Measurements from ENCODE around the gene ANP32A.
"Not testable (repeated sequence)": the region's sequence is repeated elsewhere in the genome, so short reads cannot be mapped to it uniquely, and the experiment has no call there.

Gene ANP32A

DNA sequence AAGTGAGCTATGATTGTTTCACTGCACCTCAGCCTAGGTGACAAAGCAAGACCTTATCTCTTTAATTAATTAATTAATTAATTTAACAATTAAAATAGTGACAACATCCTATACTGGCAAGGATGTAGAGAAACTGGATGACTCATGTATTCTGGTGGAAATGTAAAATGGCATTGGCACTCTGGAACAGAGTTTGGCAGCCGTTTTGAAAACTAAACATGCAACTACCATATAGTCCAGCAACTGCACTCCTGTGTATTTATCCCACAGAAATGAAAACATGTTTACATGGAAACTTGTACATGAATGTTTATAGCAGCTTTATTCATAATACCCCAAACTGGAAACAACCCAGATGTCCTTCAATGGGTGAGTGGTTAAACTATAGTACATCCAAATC is 56.6 kb downstream of the ANP32A start:
- H3K79me1 ChIP-seq (ENCODE audit: low read length) = no peaks in the 10 kb centered on the region
- no peak overlapping the region for H3K18ac ChIP-seq (ENCODE audit: low read length)
- H3K9ac ChIP-seq (ENCODE audit: low read length) = no peak overlapping the region
- no peaks in the 10 kb centered on the region for H3K36me3 ChIP-seq (ENCODE audit: control insufficient read depth, insufficient read depth, low read length)
- no peak overlapping the region for H4K8ac ChIP-seq (ENCODE audit: low read depth, low read length)
- H3K4me3 ChIP-seq (ENCODE audit: low read length) = no peak overlapping the region
- no peak overlapping the region for H3K4me2 ChIP-seq (ENCODE audit: low read length)
- H3K56ac ChIP-seq (ENCODE audit: low read length) = no peak overlapping the region
- no peak overlapping the region for H2BK5ac ChIP-seq (ENCODE audit: low read length)
- H3K79me2 ChIP-seq (ENCODE audit: control insufficient read depth, insufficient read depth, low read length) = no peaks in the 10 kb centered on the region
- H3K27ac ChIP-seq (ENCODE audit: low read depth, low read length) = no peak overlapping the region
- H2BK15ac ChIP-seq (replicated peaks; ENCODE audit: low read depth) = no peak overlapping the region
- no peak overlapping the region for H3K23ac ChIP-seq (ENCODE audit: low read length)
- H3K4ac ChIP-seq (ENCODE audit: low read depth, low read length) = no peak overlapping the region
- WGBS (ENCODE audit: extremely low coverage, insufficient coverage, low lambda C conversion rate) = no CpG with 5 or more reads among the region's 1 CpG
- no peak overlapping the region for H2AK5ac ChIP-seq (ENCODE audit: low read length)
- no peaks in the 10 kb centered on the region for H3K4me1 ChIP-seq (ENCODE audit: control insufficient read depth, low read depth, low read length)
- H4K5ac ChIP-seq (ENCODE audit: low read length) = no peak overlapping the region
- no peaks in the 10 kb centered on the region for H3K27me3 ChIP-seq (ENCODE audit: insufficient read depth, low read length, poor library complexity)
- no peak overlapping the region for H2BK120ac ChIP-seq (ENCODE audit: low read depth, low read length)
- no peak for DNase-seq

DNA sequence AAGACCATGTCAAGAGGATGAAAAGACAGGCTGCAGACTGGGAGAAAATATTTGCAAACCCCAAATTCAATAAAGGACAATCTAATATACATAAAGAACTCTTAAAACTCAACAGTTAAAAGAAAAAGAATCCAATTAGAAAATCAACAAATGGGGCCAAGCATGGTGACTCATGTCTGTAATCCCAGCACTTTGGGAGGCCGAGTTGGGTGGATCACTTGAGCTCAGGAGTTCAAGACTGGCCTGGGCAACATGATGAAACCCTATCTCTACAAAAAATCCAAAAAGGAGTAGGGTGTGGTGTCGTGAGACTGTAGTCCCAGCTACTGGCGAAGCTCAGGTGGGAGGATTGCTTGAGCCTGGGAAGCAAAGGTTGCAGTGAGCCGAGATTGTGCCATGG is 57.6 kb downstream of the ANP32A start:
- no peak for DNase-seq
- WGBS (ENCODE audit: extremely low coverage, insufficient coverage, low lambda C conversion rate) = no CpG with 5 or more reads among the region's 4 CpGs
- Histone ChIP-seq H3K23ac (ENCODE audit: low read length) (no peak overlapping the region), H3K18ac (ENCODE audit: low read length) (no peak overlapping the region), H3K9ac (ENCODE audit: low read length) (no peak overlapping the region), H2AK5ac (ENCODE audit: low read length) (no peak overlapping the region), H4K5ac (ENCODE audit: low read length) (no peak overlapping the region), H3K4ac (ENCODE audit: low read depth, low read length) (no peak overlapping the region), H4K8ac (ENCODE audit: low read depth, low read length) (no peak overlapping the region), H3K4me1 (ENCODE audit: control insufficient read depth, low read depth, low read length) (no peaks in the 10 kb centered on the region), H3K4me2 (ENCODE audit: low read length) (no peak overlapping the region), H3K27ac (ENCODE audit: low read depth, low read length) (no peak overlapping the region), H3K4me3 (ENCODE audit: low read length) (no peak overlapping the region), H3K79me1 (ENCODE audit: low read length) (no peaks in the 10 kb centered on the region), H2BK120ac (ENCODE audit: low read depth, low read length) (no peak overlapping the region), H3K36me3 (ENCODE audit: control insufficient read depth, insufficient read depth, low read length) (no peaks in the 10 kb centered on the region), H2BK15ac (replicated peaks; ENCODE audit: low read depth) (no peak overlapping the region), H3K56ac (ENCODE audit: low read length) (no peak overlapping the region), H3K27me3 (ENCODE audit: insufficient read depth, low read length, poor library complexity) (no peaks in the 10 kb centered on the region), H2BK5ac (ENCODE audit: low read length) (no peak overlapping the region), H3K79me2 (ENCODE audit: control insufficient read depth, insufficient read depth, low read length) (no peaks in the 10 kb centered on the region)

DNA sequence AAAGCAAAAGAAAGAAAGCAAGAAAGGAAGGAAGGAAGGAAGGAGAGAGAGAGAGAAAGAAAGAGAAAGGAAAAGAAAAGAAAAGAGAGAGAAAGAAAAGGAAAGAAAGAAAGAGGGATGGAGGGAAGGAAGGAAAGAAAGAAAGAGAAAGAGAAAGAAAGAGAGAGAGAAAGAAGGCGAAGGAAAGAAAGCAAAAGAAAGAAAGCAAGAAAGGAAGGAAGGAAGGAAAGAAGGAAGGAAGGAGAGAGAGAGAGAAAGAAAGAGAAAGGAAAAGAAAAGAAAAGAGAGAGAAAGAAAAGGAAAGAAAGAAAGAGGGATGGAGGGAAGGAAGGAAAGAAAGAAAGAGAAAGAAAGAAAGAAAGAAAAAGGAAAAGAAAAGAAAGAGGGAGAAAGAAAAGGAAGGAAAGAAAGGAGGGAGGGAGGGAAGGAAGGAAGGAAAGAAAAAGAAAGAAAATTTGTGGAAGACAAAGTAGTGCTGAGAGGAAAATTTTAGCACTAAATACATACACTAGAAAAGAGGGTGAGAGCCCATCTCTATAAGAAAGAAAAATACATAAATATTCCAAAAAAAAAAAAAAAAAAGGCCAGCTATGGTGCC is 60.6 kb downstream of the ANP32A start:
- H2BK120ac ChIP-seq (ENCODE audit: low read depth, low read length); H2BK15ac ChIP-seq (replicated peaks; ENCODE audit: low read depth); H2BK5ac ChIP-seq (ENCODE audit: low read length); H3K36me3 ChIP-seq (ENCODE audit: control insufficient read depth, insufficient read depth, low read length); H3K18ac ChIP-seq (ENCODE audit: low read length); H3K4me1 ChIP-seq (ENCODE audit: control insufficient read depth, low read depth, low read length); H3K4ac ChIP-seq (ENCODE audit: low read depth, low read length); H3K9ac ChIP-seq (ENCODE audit: low read length); H3K56ac ChIP-seq (ENCODE audit: low read length); H4K8ac ChIP-seq (ENCODE audit: low read depth, low read length); H3K4me3 ChIP-seq (ENCODE audit: low read length); H3K4me2 ChIP-seq (ENCODE audit: low read length); H2AK5ac ChIP-seq (ENCODE audit: low read length); H3K79me1 ChIP-seq (ENCODE audit: low read length); H3K27ac ChIP-seq (ENCODE audit: low read depth, low read length); DNase-seq; H4K5ac ChIP-seq (ENCODE audit: low read length); H3K27me3 ChIP-seq (ENCODE audit: insufficient read depth, low read length, poor library complexity); H3K79me2 ChIP-seq (ENCODE audit: control insufficient read depth, insufficient read depth, low read length); H3K23ac ChIP-seq (ENCODE audit: low read length): not testable (repeated sequence)
- WGBS (ENCODE audit: extremely low coverage, insufficient coverage, low lambda C conversion rate) = no CpG with 5 or more reads among the region's 1 CpG

DNA sequence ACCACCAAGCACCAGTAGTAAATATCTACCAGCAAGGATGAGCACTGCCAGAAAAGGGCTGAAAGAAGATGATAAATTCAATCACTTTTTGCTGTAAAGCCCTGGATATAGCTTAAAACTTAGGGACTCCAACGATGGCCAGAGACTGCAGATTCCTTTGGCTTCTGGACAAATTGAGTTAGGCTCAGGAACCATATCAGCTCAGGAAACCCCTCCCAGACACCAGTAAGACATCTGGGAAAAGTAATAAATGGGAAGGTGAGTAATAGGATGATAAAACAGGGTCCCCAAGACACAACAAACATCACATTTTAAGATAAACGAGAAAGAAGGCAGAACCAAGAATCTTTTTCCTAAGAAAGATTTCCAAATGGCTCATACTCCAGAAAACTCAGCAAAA is 65.0 kb downstream of the ANP32A start:
- Histone ChIP-seq H3K36me3 (ENCODE audit: control insufficient read depth, insufficient read depth, low read length) (no peaks in the 10 kb centered on the region), H3K79me2 (ENCODE audit: control insufficient read depth, insufficient read depth, low read length) (no peaks in the 10 kb centered on the region), H2BK5ac (ENCODE audit: low read length) (no peak overlapping the region), H3K79me1 (ENCODE audit: low read length) (no peaks in the 10 kb centered on the region), H3K23ac (ENCODE audit: low read length) (no peak overlapping the region), H3K4me1 (ENCODE audit: control insufficient read depth, low read depth, low read length) (no peaks in the 10 kb centered on the region), H2AK5ac (ENCODE audit: low read length) (no peak overlapping the region), H3K4me2 (ENCODE audit: low read length) (no peak overlapping the region), H2BK15ac (replicated peaks; ENCODE audit: low read depth) (no peak overlapping the region), H3K4me3 (ENCODE audit: low read length) (no peak overlapping the region), H3K56ac (ENCODE audit: low read length) (no peak overlapping the region), H4K5ac (ENCODE audit: low read length) (no peak overlapping the region), H3K4ac (ENCODE audit: low read depth, low read length) (no peak overlapping the region), H3K27ac (ENCODE audit: low read depth, low read length) (no peak overlapping the region), H3K18ac (ENCODE audit: low read length) (no peak overlapping the region), H2BK120ac (ENCODE audit: low read depth, low read length) (no peak overlapping the region), H3K9ac (ENCODE audit: low read length) (no peak overlapping the region), H4K8ac (ENCODE audit: low read depth, low read length) (no peak overlapping the region), H3K27me3 (ENCODE audit: insufficient read depth, low read length, poor library complexity) (no peaks in the 10 kb centered on the region)
- DNase-seq = no peak
- WGBS (ENCODE audit: extremely low coverage, insufficient coverage, low lambda C conversion rate) = no CpG with 5 or more reads among the region's 2 CpGs

DNA sequence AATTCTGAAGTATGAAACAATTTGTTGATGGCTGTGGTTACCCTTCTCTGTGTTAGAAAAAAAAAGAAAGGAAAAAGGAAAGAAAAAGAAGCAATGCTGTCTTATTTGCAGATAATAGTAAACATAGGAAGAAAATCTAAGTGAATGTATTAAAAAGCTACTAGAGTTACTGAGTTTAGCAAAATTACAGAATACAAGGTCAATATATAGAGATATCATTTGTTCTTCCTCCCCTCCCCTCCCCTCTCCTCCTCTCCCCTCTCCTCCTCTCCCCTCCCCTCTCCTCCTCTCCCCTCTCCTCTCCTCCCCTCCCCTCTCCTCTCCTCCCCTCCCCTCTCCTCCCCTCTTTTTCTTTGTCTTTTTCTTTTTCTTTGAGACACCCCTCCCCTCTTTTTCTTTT is 69.1 kb downstream of the ANP32A start:
- no peak overlapping the region for H4K8ac ChIP-seq (ENCODE audit: low read depth, low read length)
- H3K4ac ChIP-seq (ENCODE audit: low read depth, low read length) = no peak overlapping the region
- no peaks in the 10 kb centered on the region for H3K79me1 ChIP-seq (ENCODE audit: low read length)
- H2AK5ac ChIP-seq (ENCODE audit: low read length) = no peak overlapping the region
- no peak overlapping the region for H4K5ac ChIP-seq (ENCODE audit: low read length)
- no peak overlapping the region for H3K4me2 ChIP-seq (ENCODE audit: low read length)
- H2BK5ac ChIP-seq (ENCODE audit: low read length) = no peak overlapping the region
- no peak overlapping the region for H2BK15ac ChIP-seq (replicated peaks; ENCODE audit: low read depth)
- H2BK120ac ChIP-seq (ENCODE audit: low read depth, low read length) = no peak overlapping the region
- no peak overlapping the region for H3K4me3 ChIP-seq (ENCODE audit: low read length)
- H3K27me3 ChIP-seq (ENCODE audit: insufficient read depth, low read length, poor library complexity) = no peaks in the 10 kb centered on the region
- no peak overlapping the region for H3K23ac ChIP-seq (ENCODE audit: low read length)
- H3K56ac ChIP-seq (ENCODE audit: low read length) = no peak overlapping the region
- no peak for DNase-seq
- H3K9ac ChIP-seq (ENCODE audit: low read length) = no peak overlapping the region
- H3K36me3 ChIP-seq (ENCODE audit: control insufficient read depth, insufficient read depth, low read length) = no peaks in the 10 kb centered on the region
- H3K18ac ChIP-seq (ENCODE audit: low read length) = no peak overlapping the region
- no peak overlapping the region for H3K27ac ChIP-seq (ENCODE audit: low read depth, low read length)
- no peaks in the 10 kb centered on the region for H3K4me1 ChIP-seq (ENCODE audit: control insufficient read depth, low read depth, low read length)
- H3K79me2 ChIP-seq (ENCODE audit: control insufficient read depth, insufficient read depth, low read length) = no peaks in the 10 kb centered on the region

DNA sequence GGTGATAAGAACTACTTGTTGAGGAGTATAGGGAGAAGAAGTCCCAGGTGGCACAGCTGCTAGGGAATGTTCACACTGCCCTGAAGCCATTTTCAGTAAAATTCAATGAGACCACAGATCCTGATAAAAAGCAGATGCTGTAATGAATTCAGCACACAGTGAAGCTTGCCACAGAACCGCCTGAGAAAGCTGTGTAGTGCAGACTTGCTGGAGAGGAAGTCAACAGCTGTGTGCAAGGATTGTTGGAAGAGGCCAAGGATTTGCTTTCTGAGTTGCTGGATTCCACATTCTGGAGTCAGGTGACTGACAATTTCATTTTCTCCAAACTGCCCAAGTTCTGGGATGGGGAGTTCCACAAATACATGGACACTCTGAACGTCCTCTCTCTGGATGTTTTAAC is 70.9 kb downstream of the ANP32A start:
- no peak for DNase-seq
- Histone ChIP-seq H3K79me1 (ENCODE audit: low read length) (no peaks in the 10 kb centered on the region), H3K56ac (ENCODE audit: low read length) (no peak overlapping the region)

More for the DNA sequence above, 70.9 kb downstream of the ANP32A start:
- WGBS (ENCODE audit: extremely low coverage, insufficient coverage, low lambda C conversion rate) = no CpG with 5 or more reads among the region's 2 CpGs
- H3K4me2 ChIP-seq (ENCODE audit: low read length) = no peak overlapping the region
- no peak overlapping the region for H4K8ac ChIP-seq (ENCODE audit: low read depth, low read length)
- H3K4me3 ChIP-seq (ENCODE audit: low read length) = no peak overlapping the region
- H2BK120ac ChIP-seq (ENCODE audit: low read depth, low read length) = no peak overlapping the region
- H2AK5ac ChIP-seq (ENCODE audit: low read length) = no peak overlapping the region
- H2BK5ac ChIP-seq (ENCODE audit: low read length) = no peak overlapping the region
- no peak overlapping the region for H3K9ac ChIP-seq (ENCODE audit: low read length)
- no peak overlapping the region for H3K18ac ChIP-seq (ENCODE audit: low read length)
- no peak overlapping the region for H4K5ac ChIP-seq (ENCODE audit: low read length)
- no peaks in the 10 kb centered on the region for H3K79me2 ChIP-seq (ENCODE audit: control insufficient read depth, insufficient read depth, low read length)
- H3K4ac ChIP-seq (ENCODE audit: low read depth, low read length) = no peak overlapping the region
- H3K4me1 ChIP-seq (ENCODE audit: control insufficient read depth, low read depth, low read length) = no peaks in the 10 kb centered on the region
- no peak overlapping the region for H3K27ac ChIP-seq (ENCODE audit: low read depth, low read length)
- no peaks in the 10 kb centered on the region for H3K27me3 ChIP-seq (ENCODE audit: insufficient read depth, low read length, poor library complexity)
- no peak overlapping the region for H2BK15ac ChIP-seq (replicated peaks; ENCODE audit: low read depth)
- H3K23ac ChIP-seq (ENCODE audit: low read length) = no peak overlapping the region
- no peaks in the 10 kb centered on the region for H3K36me3 ChIP-seq (ENCODE audit: control insufficient read depth, insufficient read depth, low read length)
